OCI-LY1 (cell line): Measurements from ENCODE around the gene ACOT11.

Experiments used
- H2AFZ ChIP-seq: fragments of 200-600 bp; sonication (generic), shearing (Covaris generic); 2 replicates; pipeline ENCODE4 v1.6.0; 2014; ENCODE audit warnings: antibody characterized with exemption, mild to moderate bottlenecking, low read length
- H3F3A ChIP-seq: fragments of 200-600 bp; sonication (generic), shearing (Covaris generic); 2 replicates; pipeline ENCODE4 v1.6.0; 2014; ENCODE audit warnings: mild to moderate bottlenecking, antibody characterized with exemption, low read length, moderate library complexity; ENCODE audit not compliant: insufficient read depth
- H3K27ac ChIP-seq: fragments of 200-600 bp; sonication (generic); 2 replicates; pipeline ENCODE4 v1.5.1; 2014; ENCODE audit warnings: low read length, mixed run types, mild to moderate bottlenecking, low read depth; ENCODE audit not compliant: poor library complexity, severe bottlenecking
- H3K27me3 ChIP-seq: fragments of 200-600 bp; sonication (generic); 2 replicates; pipeline ENCODE4 v1.6.0; 2014; ENCODE audit warnings: antibody characterized with exemption, mild to moderate bottlenecking, low read length, moderate library complexity; ENCODE audit not compliant: insufficient read depth
- H3K36me3 ChIP-seq: fragments of 200-600 bp; sonication (generic); 2 replicates; pipeline ENCODE4 v1.6.1; 2014; ENCODE audit warnings: mild to moderate bottlenecking, antibody characterized with exemption, low read length, moderate library complexity, mixed read lengths; ENCODE audit not compliant: insufficient read depth
- H3K4me1 ChIP-seq: fragments of 200-600 bp; sonication (generic); 2 replicates; pipeline ENCODE4 v1.5.1; 2014; ENCODE audit warnings: mild to moderate bottlenecking, low read length, moderate library complexity; ENCODE audit not compliant: insufficient read depth, severe bottlenecking
- H3K4me2 ChIP-seq: fragments of 200-600 bp; sonication (generic), shearing (Covaris generic); 2 replicates; pipeline ENCODE4 v1.6.1; 2014; ENCODE audit warnings: low read length
- H3K4me3 ChIP-seq: fragments of 200-600 bp; sonication (generic); 2 replicates; pipeline ENCODE4 v1.5.1; 2014; ENCODE audit warnings: low read length, low read depth, mild to moderate bottlenecking, mixed read lengths; ENCODE audit not compliant: poor library complexity, severe bottlenecking
- H3K79me2 ChIP-seq: fragments of 200-600 bp; shearing (Covaris generic); 2 replicates; pipeline ENCODE4 v1.6.1; 2016; ENCODE audit warnings: mixed run types, low read length, mixed read lengths; ENCODE audit not compliant: insufficient read depth
- H3K9ac ChIP-seq: fragments of 200-600 bp; sonication (generic), shearing (Covaris generic); 2 replicates; pipeline ENCODE4 v1.6.1; 2014; ENCODE audit warnings: mild to moderate bottlenecking, low read length, mixed read lengths
- H3K9me2 ChIP-seq: fragments of 200-600 bp; sonication (generic), shearing (Covaris generic); 2 replicates; pipeline ENCODE4 v1.6.1; 2014; ENCODE audit warnings: low read depth, mild to moderate bottlenecking, low read length, mixed read lengths
- H3K9me3 ChIP-seq: fragments of 200-600 bp; shearing (Covaris generic); 2 replicates; pipeline ENCODE4 v1.6.1; 2014; ENCODE audit warnings: low read length, mixed read lengths
- H4K20me1 ChIP-seq: fragments of 200-600 bp; sonication (generic), shearing (Covaris generic); 2 replicates; pipeline ENCODE4 v1.6.0; 2016; ENCODE audit warnings: mild to moderate bottlenecking, low read length; ENCODE audit not compliant: insufficient read depth
- EZH2 ChIP-seq: fragments of 200-600 bp; sonication (generic), shearing (Covaris generic); IDR thresholded peaks from 2 replicates; pipeline ENCODE4 v1.8.0; 2017; ENCODE audit warnings: borderline replicate concordance, mixed run types, mild to moderate bottlenecking, antibody characterized with exemption, low read length, moderate library complexity, mixed read lengths
- TF ChIP-seq, protein P1 (sequence below): fragments of 200-600 bp; sonication (generic), shearing (Covaris generic); IDR thresholded peaks from 2 replicates; pipeline ENCODE4 v1.5.1; 2017; ENCODE audit warnings: mild to moderate bottlenecking, antibody characterized with exemption, low read length, moderate library complexity, mixed read lengths

ACOT11 gene

GRCh38 chr1:54602554-54602953 is 54.5 kb downstream of the ACOT11 start:
- Histone ChIP-seq H4K20me1 (no peaks in the 10 kb centered on the region), H3K4me3 (no peak overlapping the region), H3K36me3 (no peaks in the 10 kb centered on the region), H3K9me2 (no peaks in the 10 kb centered on the region), H3K4me1 (no peaks in the 10 kb centered on the region), H3F3A (no peaks in the 10 kb centered on the region), H3K9me3 (no peaks in the 10 kb centered on the region), H3K4me2 (no peak overlapping the region), H3K9ac (no peak overlapping the region), H3K79me2 (no peaks in the 10 kb centered on the region), H2AFZ (no peak overlapping the region), H3K27me3 (0 out of 2 replicates have a peak, but pooled peaks cover 3% of the 10 kb centered on the region), H3K27ac (no peak overlapping the region)
- TF ChIP-seq, protein P1, sequence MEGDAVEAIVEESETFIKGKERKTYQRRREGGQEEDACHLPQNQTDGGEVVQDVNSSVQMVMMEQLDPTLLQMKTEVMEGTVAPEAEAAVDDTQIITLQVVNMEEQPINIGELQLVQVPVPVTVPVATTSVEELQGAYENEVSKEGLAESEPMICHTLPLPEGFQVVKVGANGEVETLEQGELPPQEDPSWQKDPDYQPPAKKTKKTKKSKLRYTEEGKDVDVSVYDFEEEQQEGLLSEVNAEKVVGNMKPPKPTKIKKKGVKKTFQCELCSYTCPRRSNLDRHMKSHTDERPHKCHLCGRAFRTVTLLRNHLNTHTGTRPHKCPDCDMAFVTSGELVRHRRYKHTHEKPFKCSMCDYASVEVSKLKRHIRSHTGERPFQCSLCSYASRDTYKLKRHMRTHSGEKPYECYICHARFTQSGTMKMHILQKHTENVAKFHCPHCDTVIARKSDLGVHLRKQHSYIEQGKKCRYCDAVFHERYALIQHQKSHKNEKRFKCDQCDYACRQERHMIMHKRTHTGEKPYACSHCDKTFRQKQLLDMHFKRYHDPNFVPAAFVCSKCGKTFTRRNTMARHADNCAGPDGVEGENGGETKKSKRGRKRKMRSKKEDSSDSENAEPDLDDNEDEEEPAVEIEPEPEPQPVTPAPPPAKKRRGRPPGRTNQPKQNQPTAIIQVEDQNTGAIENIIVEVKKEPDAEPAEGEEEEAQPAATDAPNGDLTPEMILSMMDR = no peak
- TF ChIP-seq EZH2 = no peak

- Histone ChIP-seq H3K9me2 (no peaks in the 10 kb centered on the region), H3K4me1 (no peaks in the 10 kb centered on the region), H4K20me1 (no peaks in the 10 kb centered on the region), H3K36me3 (no peaks in the 10 kb centered on the region), H3K4me3 (no peak overlapping the region), H3K4me2 (no peak overlapping the region), H3K27ac (no peak overlapping the region), H3K9ac (no peak overlapping the region), H3K27me3 (0 out of 2 replicates have a peak, but pooled peaks cover 3% of the 10 kb centered on the region), H3F3A (no peaks in the 10 kb centered on the region), H3K9me3 (no peaks in the 10 kb centered on the region), H2AFZ (no peak overlapping the region), H3K79me2 (no peaks in the 10 kb centered on the region)
- no peak for TF ChIP-seq EZH2
- TF ChIP-seq, protein P1 = no peak
Measured at GRCh38 chr1:54603241-54603640, 55.2 kb downstream of the ACOT11 start.

GRCh38 chr1:54604051-54604450 is 56.0 kb downstream of the ACOT11 start:
- Histone ChIP-seq H3K79me2 (no peaks in the 10 kb centered on the region), H3K4me3 (no peak overlapping the region), H3K4me1 (no peaks in the 10 kb centered on the region), H4K20me1 (no peaks in the 10 kb centered on the region), H3K9me2 (no peaks in the 10 kb centered on the region), H3K9ac (no peak overlapping the region), H3K27me3 (0 out of 2 replicates have a peak, but pooled peaks cover 3% of the 10 kb centered on the region), H3K36me3 (no peaks in the 10 kb centered on the region), H3K4me2 (no peak overlapping the region), H3K27ac (no peak overlapping the region), H3K9me3 (no peaks in the 10 kb centered on the region), H3F3A (no peaks in the 10 kb centered on the region), H2AFZ (no peak overlapping the region)
- TF ChIP-seq, protein P1 = no peak
- TF ChIP-seq EZH2 = no peak
